GM21717 (cell line): ENCODE data around the gene OR5M8.

Experiments
- ATAC-seq: cut with Tn5 transposase; IDR thresholded peaks from one replicate; pipeline ENCODE4 v1.9.1; 2021; ENCODE audit warnings: mild to moderate bottlenecking, moderate library complexity; ENCODE audit not compliant: unreplicated experiment

Gene OR5M8

DNA sequence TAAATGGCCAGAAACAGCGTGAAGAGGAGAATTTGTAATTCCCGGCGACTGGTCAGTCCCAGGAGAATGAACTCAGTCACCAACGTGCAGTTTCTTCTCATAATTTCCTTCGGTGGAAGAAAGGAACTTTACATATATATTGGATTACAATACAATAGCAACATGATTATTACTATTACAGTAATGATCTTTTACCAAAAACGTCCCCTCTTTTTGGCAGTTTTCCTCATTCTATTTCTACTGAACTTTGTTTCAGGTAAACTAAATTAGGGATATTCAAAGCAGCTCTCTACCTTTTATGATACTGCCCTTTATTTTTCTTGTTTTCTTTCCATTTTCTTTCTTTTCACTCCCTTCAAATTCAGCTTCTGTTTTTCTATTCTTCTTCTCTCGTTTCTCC, at the start of gene OR5M8:
Gene OR5M8, minus strand, starts transcription at position 101 of the 400 bp plus-strand sequence. Its CDS starts 0 bp downstream, at position 101.
- no peak for ATAC-seq

DNA sequence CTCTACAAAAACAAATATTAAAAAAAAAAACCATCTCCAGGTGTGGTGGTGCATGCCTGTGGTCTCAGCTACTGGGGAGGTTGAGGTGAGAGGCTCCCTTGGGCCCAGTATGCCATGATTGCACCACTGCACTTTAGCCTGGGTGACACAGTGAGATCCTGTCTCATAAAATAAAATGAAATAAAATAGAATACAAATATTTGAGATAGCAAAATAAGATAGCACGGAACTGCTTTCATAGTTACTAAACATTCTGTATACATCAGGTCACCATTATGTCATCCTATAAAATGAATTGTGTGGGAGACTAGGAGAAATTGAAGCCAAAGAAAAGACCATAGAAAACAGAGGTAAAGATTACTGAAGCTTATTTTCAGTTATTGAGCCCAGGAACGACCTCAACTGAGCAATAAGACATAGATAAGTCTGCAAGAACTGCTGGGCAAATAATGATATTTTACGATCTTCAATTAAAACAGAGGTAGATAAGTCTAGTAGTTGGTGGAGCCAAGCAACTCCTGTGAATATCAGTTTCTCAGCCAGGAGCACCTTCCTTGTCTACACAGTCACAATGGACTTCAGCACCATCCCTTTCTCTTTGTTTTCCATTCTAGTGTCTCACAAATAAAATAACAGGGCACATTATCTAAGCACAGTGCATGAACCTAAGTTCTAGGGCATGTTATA, 42.0 kb upstream of the OR5M8 start:
- no peak for ATAC-seq

DNA sequence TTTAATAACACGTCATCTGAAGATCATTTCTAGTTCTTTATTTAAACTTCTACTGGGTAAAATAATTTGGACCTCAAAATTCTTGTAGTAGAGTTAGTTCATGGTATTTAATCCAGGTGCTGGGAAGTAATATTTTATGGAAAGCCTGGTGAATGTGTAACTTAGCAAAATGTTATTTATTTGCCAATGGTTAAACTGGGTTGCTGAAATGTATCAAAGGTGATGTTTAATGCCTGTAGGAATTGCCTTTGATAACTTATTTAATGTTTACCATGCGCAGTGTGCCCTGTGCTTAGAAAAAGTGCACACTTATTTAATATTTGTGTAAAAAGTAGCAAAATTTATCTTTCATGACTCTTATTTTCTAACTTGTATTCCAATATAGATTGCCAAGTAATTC, 40.7 kb upstream of the OR5M8 start:
- no peak for ATAC-seq

GRCh38 chr11:56522008-56522407, 30.8 kb upstream of the OR5M8 start:
- no peak for ATAC-seq

DNA sequence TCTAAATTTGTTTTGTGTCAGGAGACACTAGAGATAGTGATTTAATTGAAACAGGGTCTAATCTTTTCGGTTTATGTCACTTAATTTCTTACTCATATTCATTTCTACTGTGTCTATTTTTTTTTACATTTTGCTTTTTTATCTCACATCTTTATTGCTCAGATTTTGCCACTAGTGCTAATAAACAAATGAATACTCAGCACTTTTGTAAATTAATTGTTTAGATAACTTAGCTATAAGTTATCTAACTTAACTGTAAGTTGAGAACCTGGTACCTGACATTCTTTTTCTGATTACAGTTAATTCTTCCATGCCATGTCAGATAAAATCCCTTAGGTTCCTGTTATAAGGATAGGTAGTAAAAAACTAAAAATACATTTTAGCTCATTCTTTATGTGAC, 22.1 kb upstream of the OR5M8 start:
- ATAC-seq = no peak

GRCh38 chr11:56509439-56509838, 18.3 kb upstream of the OR5M8 start:
- no peak for ATAC-seq

- ATAC-seq = no peak
These were observed 5.8 kb upstream of the OR5M8 start for GRCh38 chr11:56497010-56497409.

GRCh38 chr11:56495117-56495516, 3.9 kb upstream of the OR5M8 start:
- ATAC-seq = no peak

GRCh38 chr11:56486801-56487200, 4.4 kb downstream of the OR5M8 start:
- ATAC-seq = no peak

GRCh38 chr11:56474729-56475235, 16.4 kb downstream of the OR5M8 start:
- ATAC-seq = no peak

- ATAC-seq = no peak
These were observed 17.9 kb downstream of the OR5M8 start, which contains the start of gene OR5M3 for GRCh38 chr11:56473252-56473651. TSS of gene OR5M3 (minus strand) at chr11:56473352. CDS start at chr11:56470497, 2,855 bp downstream.

DNA sequence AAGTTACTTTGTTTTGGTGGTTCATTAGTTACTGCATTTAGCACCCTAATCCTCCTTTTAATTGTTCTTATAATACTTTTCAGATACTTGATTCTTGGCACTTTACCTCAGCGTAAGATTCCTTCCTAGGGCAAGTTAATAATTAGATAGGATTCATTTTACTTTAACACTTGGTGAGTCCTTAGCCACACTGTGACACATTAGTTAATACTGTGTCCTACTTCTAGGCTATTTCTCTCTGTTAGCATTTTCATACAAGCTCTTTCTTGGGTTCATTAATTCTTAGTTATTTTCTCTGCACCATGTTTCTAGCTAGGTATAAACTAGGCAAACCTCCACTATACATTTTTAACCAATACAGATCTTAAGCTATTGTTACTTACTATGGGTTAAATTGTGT, 34.1 kb downstream of the OR5M8 start:
- no peak for ATAC-seq

- ATAC-seq = no peak
These were observed 37.6 kb downstream of the OR5M8 start for GRCh38 chr11:56453521-56453920.
